ENCODE data around the gene RABGAP1L. TPM values are rescaled to one million over a fixed set of nuclear protein-coding genes. Genes with fewer than 3 reads are reported as not detected.

RABGAP1L gene
- total and polyA plus RNA-seq, 2 of the 8 experiments (the other 6 are each of a cell fraction or from before 2014, with no cell fraction given) = 33.3 to 156 TPM

GRCh38 chr1:174232761-174233160 is 73.4 kb downstream of the RABGAP1L start (continued):
- TF ChIP-seq ATF2 (IDR thresholded peaks at IDR 0.05; ENCODE audit: low read length) = no peak

All from H1 (cell line).